ENCODE measurements around the gene PITRM1.

- TF ChIP-seq CTCF (IDR thresholded peaks at IDR 0.05; ENCODE audit: insufficient read depth, low read length) (no peak), POLR2AphosphoS5 (IDR thresholded peaks at IDR 0.05; ENCODE audit: low read depth) (no peak), SPI1 (IDR thresholded peaks at IDR 0.05; ENCODE audit: borderline replicate concordance, low read depth) (no peak), REST (IDR thresholded peaks at IDR 0.05; ENCODE audit: insufficient replicate concordance, low read depth) (no peak), GABPA (IDR thresholded peaks at IDR 0.05; ENCODE audit: low read depth) (no peak)
Measured at GRCh38 chr10:3148994-3149393, 23.6 kb downstream of the PITRM1 start.
